ENCODE results near the gene ZYX. TPM values are rescaled to one million over a fixed set of nuclear protein-coding genes. Genes with fewer than 3 reads are reported as not detected.

ZYX gene
- polyA plus RNA-seq, 1 experiment = 32.6 TPM

DNA sequence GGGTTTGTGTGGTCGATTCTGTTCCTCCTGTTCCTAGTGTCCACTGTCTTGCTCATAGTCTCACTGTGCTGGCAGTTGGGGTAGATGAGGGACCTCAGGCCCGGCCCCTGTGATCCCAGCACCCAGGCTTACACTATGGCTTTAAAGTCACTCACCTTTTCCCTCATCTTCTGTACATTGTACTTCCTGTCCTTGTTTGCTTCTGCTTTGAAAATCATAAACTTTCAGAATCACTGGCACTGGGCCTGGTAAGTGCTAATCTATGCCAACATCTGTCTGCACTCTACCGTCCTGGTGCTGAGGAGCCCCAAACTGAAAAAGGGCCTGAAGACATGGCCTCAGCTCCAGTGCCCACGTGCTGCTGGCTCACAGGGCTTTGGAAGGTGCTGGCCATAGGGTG lies 56.4 kb downstream of the ZYX start:
- POLR2A ChIA-PET = no interaction called here
- TF ChIP-seq, protein P1, sequence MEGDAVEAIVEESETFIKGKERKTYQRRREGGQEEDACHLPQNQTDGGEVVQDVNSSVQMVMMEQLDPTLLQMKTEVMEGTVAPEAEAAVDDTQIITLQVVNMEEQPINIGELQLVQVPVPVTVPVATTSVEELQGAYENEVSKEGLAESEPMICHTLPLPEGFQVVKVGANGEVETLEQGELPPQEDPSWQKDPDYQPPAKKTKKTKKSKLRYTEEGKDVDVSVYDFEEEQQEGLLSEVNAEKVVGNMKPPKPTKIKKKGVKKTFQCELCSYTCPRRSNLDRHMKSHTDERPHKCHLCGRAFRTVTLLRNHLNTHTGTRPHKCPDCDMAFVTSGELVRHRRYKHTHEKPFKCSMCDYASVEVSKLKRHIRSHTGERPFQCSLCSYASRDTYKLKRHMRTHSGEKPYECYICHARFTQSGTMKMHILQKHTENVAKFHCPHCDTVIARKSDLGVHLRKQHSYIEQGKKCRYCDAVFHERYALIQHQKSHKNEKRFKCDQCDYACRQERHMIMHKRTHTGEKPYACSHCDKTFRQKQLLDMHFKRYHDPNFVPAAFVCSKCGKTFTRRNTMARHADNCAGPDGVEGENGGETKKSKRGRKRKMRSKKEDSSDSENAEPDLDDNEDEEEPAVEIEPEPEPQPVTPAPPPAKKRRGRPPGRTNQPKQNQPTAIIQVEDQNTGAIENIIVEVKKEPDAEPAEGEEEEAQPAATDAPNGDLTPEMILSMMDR (IDR thresholded peaks at IDR 0.05; ENCODE audit: low read depth, low read length) = no peak
- CTCF ChIA-PET = no interaction called here

DNA sequence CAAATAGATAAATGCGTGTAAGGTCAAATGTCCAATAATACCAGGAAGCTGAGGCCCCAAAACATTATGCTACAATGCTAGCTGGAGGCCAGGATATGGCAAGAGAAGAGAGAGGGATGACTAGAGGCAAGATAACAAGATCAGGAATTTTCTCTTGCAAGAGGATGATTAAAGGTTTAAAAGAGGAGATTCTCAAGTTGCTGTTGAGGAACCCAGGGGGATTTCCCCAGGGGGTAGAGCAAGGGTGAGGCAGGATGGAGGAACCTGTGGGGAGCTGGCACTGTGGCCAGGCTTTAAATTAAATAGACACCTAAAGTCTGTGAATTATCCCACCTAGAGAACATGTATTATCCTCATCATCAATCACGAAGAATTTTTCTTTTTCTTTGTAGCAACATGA lies 58.7 kb downstream of the ZYX start:
- no peak overlapping the region for H3K4me3 ChIP-seq (ENCODE audit: low read depth, low read length)
- TF ChIP-seq, protein P1 (IDR thresholded peaks at IDR 0.05; ENCODE audit: low read depth, low read length) = no peak
- POLR2A ChIA-PET = no interaction called here
- no peaks in the 10 kb centered on the region for H3K27me3 ChIP-seq (ENCODE audit: control insufficient read depth, insufficient read depth, low read length)
- H3K27ac ChIP-seq (ENCODE audit: low read depth, low read length) = no peak overlapping the region
- CTCF ChIA-PET = interaction anchor here (2.0 kb wide), 1 partner anchor 199 kb away, joined by 6 read pairs; no protein-coding TSS in a partner anchor
- no peaks in the 10 kb centered on the region for H3K9me3 ChIP-seq (ENCODE audit: control insufficient read depth, insufficient read depth, low read length)
- DNase-seq (ENCODE audit: low read depth, low spot score) = no peak

More for the DNA sequence above, 56.4 kb downstream of the ZYX start:
- no peak overlapping the region for H3K4me3 ChIP-seq (ENCODE audit: low read depth, low read length)
- no peak overlapping the region for H3K27ac ChIP-seq (ENCODE audit: low read depth, low read length)
- no peaks in the 10 kb centered on the region for H3K27me3 ChIP-seq (ENCODE audit: control insufficient read depth, insufficient read depth, low read length)
- no peaks in the 10 kb centered on the region for H3K9me3 ChIP-seq (ENCODE audit: control insufficient read depth, insufficient read depth, low read length)
- DNase-seq (ENCODE audit: low read depth, low spot score) = no peak

Small RNAs within 50 kb of the gene (small RNA-seq; reads per million reads assigned to genes)
- gene MIR6892 (ENCODE audit: insufficient read length, low read depth) = 1.6 reads per million

Other genes starting within 250 kb of the ZYX start
- gene PIP, start 249.3 kb upstream of the ZYX start, polyA plus RNA-seq (2011; rRNA removed) = not detected in 2 replicates
- not detected in 2 replicates for gene TAS2R39, start 197.9 kb upstream of the ZYX start, polyA plus RNA-seq (2011; rRNA removed)
- gene TAS2R40, start 159.3 kb upstream of the ZYX start, polyA plus RNA-seq (2011; rRNA removed) = not detected in 2 replicates
- 100 and 116 TPM in 2 replicates for gene GSTK1, start 117.9 kb upstream of the ZYX start, polyA plus RNA-seq (2011; rRNA removed)
- not detected in 2 replicates for gene TMEM139, start 96.4 kb upstream of the ZYX start, polyA plus RNA-seq (2011; rRNA removed)
- gene CASP2, start 93.0 kb upstream of the ZYX start, polyA plus RNA-seq (2011; rRNA removed) = 18.6 and 21.8 TPM in 2 replicates
- gene CLCN1, start 65.2 kb upstream of the ZYX start, polyA plus RNA-seq (2011; rRNA removed) = not detected in 2 replicates
- gene FAM131B, start 18.6 kb upstream of the ZYX start, polyA plus RNA-seq (2011; rRNA removed) = 3.1 and 4.2 TPM in 2 replicates
- gene EPHA1, start 27.5 kb downstream of the ZYX start, polyA plus RNA-seq (2011; rRNA removed) = 0.09 TPM in 1 of 2 replicates, not detected in the other
- not detected in 2 replicates for gene TAS2R60, start 62.1 kb downstream of the ZYX start, polyA plus RNA-seq (2011; rRNA removed)
- gene TAS2R41, start 96.5 kb downstream of the ZYX start, polyA plus RNA-seq (2011; rRNA removed) = not detected in 2 replicates
- not detected in 2 replicates for gene CTAGE15, start 190.5 kb downstream of the ZYX start, polyA plus RNA-seq (2011; rRNA removed)
- gene TCAF2, start 239.6 kb downstream of the ZYX start, polyA plus RNA-seq (2011; rRNA removed) = 2.5 and 2.6 TPM in 2 replicates